ENCODE measurements around the gene DGKI.

The DGKI gene

DNA sequence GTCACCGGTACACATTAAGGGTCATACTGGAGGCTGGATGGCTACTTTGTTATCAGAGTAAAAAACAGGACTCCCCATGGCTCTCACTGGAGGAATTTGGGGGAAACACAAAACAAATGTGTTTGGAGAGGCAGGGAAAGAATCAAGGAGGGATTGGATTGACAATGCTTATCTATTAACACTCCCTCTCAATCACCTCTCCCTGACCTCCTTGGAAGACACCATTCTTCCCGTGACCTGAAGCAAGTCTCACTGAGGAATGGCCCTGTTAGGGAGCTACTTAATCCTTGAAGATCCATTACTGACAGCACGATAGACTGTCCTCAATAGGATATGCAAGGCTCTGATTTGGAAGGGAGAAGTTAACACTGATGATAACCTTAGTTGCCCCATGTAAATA, 261.2 kb downstream of the DGKI start:
- no peak for DNase-seq

DNA sequence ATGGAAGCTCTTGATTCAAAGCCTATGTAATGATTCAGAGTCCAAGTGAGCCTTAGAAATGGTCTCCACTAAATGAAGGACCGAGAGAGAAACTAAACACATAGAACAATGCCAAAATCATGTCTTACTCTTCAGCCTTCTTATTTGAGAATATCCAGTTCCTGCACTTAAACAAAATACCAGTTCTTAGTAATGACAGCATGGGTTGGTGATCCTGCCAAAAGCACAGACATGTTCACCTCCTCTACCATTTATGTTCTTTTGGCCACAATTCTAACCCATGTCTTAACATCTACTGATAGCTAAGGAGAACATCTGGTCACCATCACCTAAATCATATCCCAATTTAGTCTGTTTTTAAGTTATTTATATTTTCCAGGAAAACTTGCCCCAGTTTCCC, 263.6 kb downstream of the DGKI start:
- no peak for DNase-seq

DNA sequence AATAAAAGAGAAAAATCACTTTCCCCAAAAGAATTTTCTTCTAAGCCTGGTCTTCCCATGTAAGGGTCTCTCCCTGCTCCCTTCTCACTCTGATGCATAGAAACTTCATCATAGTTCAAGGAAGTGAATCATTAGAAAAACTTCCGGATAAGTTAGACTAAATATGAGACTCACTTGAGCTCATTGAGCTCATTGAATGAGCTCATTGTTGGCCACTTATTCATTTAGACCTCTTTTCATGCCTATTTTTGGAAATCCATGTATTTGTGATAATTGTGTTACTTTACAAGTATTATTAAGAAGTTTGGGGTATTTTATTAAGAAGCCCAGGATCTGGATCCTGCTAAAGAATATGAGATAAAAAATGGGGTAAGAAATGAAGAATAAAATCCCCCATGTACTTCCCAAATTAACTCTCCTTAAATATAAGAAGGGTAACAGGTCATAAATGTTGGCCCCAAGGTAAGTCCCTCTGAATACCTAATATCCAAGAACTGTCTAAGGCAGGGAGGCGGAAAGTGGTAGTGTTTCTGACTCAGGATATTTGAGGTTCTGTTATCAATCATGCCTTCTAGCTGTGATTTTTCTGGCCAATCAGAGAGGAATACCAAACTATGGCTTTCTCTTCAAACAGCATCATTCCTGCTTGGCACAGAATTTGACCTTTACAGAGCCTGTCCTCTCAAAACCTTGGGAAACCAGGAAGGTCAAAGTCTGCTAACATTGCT, 266.7 kb downstream of the DGKI start:
- no peak for DNase-seq

DNA sequence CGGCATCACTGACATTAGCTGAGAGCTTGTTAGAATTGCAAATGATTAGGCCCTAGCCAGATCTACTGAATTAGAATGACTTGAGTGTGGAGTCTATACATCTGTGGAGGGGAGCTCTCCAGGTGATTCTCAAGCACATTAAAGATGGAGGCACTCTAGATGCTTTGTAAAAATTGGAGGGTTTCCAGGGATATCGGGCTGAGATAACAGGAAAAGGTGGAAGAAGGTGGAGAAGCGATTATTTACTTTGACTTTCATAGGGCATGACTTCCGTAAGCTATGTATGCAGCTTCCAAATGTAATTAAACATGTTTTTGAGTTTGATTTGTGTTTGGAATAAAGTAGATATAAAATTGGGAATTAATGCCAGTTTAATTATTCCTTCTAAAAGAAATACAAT, 268.2 kb downstream of the DGKI start:
- no peak for DNase-seq

DNA sequence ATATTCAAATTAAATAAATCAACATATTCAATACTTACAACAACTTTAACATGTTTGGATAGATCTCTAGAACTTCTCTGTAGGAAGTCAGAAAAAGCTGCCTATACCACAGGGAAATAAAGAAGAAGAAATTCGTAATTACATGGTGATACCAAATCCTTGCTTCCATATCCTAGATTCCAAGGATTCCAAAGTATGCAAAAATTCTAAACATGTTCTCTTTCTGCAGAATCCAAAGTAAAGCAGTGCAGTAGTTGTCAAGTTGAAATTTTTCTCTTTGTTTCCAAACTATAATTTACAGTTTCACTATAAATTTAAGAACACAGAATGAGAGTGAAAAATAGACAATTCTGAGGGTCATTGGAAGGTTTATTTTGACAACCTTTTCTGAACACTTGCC, 269.6 kb downstream of the DGKI start:
- DNase-seq = no peak

DNA sequence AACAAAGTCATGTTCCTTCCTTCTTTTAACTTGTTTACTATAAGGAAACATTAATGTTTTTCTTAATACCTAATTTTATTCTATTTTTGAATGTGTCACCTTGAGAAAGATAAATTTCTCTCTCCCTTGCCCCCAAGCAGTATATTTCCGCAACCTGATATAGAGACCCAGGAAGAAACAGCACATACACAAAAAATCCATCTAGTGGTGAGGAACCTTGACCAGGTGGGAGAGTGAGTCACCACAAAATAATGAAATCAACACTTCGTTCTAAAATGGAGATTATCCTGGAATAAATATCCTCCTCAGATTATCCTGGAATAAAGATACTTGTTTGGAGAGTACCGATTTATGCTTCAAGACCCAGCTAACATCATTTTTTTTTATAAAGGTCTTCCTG, 270.3 kb downstream of the DGKI start:
- no peak for DNase-seq

DNA sequence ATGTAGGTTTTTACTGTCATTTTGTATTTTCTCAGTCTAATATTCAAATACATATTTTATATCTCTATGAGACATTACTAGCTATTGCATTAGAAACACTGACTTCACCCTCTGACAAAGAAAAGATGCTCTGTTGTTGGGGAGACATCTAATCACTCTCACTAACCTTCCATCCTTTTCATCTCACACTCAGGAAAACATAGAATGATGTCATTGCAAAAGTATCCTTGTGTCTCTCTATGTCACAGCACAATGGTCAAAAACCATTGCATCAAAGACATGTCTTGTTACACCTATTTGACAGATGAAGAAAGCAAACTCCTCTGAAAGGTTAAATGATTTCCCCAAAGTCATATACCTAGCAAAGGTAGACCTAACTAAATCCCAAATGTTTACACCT, 272.0 kb downstream of the DGKI start:
- DNase-seq = no peak

DNA sequence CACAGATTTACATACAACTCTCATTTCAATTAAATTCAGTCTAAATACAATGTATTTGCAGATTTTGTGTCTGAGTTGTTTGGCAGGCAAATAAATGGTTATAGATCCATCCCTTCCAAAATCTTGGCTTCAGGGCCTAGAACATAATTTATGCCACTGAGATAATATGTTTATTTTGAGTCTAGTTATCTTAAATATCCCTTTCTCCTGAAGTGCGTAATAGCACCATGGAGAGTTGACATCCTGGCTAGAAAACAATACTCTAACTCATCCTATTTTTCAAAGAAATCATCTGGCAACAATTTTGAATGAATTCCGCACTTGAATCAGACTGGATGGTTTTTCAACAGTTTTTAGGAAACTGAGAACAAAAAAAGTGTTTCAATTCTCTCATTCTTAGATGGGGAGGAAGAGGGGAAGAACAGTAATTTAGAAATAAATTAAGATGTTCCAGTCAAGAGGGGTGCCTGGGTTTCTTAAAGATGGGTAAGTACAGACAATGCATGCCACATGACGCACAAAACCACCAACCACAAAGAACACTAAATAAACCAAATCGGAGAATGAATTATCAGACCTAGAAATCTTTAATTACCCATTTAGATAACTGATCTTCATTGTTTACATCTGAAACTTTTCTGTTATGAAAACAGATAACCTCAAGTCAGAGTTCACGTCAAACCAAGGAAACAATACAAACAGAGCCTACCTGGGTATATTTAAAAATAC, 274.6 kb downstream of the DGKI start:
- no peak for DNase-seq

DNA sequence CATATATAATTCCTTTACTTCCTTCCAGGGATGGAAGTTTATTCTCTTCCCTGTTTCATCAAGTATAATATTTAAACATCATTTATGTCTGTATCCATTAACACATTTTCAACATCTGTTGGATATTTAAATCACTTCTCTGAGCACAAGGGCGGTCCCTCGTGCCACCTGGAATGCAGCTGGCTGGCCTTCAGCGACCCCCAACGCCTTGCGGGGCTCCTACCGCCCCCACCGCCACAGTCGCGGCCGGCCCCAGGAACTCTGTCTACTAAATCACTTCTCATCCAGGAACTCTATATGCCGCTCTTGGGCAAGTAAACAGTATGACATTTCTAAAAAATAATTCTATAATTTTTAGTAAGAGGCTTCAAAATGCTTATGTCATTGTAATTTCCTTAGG, 282.1 kb downstream of the DGKI start:
- DNase-seq = no peak

DNA sequence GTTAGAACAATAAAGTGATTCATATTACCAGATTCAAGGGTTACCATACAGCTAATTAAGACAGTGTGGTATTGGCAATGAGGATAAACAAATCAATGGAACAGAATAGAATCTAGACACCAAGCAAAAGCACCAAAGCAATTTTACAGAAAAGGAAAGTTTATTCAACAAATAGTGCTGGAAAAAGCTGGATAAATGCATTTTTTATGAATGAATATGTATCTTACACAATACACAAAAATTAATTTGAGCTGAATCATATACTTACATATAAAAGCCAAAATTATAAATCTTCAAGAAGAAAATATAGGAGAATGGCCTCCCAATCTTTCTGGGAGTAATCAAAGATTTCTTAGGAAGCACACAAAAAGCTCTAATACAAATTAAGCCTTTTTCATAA, 282.8 kb downstream of the DGKI start:
- DNase-seq = no peak

DNA sequence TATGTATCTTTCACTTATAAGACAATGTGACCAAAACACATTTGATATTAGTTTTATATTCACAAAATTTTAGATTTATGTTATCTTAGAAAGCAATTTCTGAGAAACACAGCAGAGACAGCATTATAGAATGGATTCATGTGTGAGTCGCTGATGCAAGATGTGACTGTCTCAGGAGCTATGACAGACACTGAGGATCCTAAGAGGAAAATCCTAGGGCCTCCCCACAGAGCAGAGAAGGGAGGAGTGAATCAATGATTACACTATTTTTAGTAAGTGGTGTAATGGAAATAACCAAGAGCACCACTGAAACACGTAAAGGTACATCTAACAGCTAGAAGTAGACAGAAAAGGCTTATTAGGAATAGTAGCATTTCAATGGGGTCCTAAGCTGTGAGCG, 299.3 kb downstream of the DGKI start:
- DNase-seq = no peak

DNA sequence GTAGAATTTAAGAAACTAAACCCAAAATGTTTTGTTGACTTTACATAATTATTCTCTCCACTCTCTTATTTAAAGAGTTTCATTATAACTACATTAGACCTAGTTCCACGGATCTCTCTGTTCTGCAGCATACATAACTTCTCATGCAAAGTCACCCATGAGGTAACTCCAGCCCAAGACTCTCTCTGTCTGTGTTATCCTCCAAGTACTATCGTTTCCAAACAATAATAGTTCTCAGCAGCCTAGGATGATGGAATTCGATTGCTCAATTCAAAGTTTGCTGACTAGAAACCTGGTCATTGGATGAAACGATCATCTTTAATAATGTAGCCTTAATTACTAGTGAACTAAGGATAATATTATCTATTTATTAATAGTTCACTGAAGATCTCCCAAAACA, 300.1 kb downstream of the DGKI start:
- no peak for DNase-seq

DNA sequence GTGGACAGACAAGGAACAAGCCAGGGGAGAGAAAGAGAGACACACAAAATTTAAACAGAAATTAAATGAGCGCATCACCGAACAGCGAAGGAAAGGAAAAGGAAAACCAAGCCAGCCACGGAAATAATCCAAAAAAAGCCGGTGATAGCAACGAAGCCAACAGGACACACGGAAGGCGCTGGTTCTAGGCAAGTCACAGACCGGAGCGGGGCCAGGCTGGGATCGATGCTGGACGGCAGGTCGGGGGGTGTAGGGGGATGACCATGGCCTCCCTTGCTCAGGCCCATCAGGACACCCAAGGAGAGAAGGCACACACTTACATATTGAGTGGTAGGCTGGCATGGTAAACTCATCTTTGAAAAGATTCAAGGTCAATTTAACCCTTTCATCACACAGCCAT, 300.8 kb downstream of the DGKI start:
- DNase-seq = no peak

DNA sequence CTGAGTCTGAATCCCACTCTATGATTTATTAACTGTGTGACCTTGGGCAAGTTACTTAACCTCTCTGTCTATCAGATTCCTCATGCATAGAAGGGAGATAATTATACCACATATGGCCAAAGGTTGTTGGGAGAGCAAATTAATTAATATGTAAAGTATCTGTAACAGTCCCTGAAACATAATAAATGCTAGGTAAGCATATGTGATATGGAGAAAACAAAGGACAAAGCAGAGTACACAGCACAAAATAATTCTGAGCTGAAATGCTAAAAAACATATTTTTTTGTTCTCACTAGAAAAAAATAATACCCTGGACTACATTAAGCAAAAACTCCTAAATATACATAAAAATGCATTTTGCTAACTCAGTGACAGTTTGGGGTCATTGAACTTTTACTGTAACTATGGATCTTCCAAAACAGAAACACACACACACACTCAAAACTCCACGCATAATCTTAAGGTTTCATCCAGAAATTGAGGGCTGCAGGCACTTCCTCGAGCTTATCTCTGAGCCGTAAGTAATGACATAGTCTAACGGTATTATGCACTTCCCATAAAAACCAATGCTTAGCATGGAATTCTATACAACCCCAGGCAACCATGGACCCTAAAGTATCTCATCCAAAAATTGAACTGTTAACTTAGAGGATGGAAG, 301.6 kb downstream of the DGKI start:
- DNase-seq = peak; percentile 12

DNA sequence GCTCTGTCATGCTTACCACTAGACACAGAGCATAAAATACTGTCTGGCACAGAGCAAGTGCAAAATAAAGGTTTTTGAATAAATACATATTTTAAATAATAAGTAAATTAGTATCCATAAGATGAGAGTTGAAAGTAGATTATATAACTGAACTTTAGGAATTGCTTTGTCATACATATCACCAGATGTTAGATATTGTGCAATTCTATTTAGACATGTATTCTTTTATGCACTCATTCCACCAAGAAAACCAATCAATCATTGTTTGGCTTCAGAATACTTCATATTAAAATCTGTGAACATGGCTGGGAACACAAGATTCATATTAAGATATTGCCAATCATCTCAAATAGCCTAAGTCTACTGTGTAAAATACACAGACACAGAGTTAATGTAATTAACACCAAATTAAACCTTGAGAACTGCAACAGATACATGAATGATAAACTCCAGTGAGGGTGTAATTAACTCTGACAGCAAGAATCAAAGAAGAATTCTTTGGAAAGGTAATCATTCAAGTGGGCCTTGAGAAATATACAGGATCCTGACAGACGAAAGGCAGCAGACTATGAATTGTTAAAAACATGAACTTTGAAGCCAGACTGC, 302.2 kb downstream of the DGKI start:
- DNase-seq = no peak

DNA sequence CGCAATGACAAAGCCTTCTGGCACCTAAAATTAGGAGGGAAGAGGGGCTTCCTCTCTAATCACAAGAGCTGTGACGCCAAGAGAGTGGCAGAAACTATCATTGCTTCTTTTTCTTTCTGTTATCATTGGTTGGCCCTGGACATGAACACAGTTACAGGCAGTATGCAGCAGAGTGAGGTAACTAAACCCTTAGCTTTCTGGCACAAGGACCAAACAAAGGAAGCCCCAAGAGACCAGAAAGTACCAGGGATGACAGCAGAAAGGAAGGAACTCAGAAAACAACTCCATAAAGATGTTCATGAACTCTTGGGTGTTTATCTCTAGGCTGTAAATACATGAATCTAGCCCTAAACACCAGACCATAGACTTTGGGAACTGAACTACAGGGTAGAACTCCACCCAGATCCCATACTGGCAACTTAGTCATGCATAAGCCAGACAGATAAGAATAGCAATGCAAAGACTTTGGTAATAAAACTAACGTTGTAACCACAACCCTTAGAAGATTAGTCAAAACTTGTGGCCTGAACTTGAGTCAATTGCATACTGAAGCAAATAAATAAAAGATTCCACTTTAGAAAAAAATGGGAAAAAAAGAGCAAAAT, 307.6 kb downstream of the DGKI start:
- peak; percentile 62 for DNase-seq

DNA sequence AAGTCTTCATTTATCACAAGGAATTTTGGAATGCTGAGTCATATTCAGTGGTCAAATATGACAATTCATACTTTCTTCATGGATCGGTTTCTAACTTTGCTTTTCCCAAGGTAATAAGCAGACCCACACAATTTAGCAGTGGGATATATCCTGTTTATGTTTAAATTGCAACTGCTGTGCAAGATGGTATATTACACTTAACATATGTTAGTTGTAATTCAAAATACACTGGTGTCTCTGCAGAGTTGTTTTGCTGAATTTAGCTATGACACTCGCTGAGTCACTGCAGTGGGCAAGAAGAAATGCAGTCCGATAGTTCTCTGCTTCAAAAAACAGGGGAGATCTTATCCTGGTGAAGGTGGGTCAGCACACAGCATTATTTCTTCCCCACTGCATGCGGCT, 308.4 kb downstream of the DGKI start:
- no peak for DNase-seq

DNA sequence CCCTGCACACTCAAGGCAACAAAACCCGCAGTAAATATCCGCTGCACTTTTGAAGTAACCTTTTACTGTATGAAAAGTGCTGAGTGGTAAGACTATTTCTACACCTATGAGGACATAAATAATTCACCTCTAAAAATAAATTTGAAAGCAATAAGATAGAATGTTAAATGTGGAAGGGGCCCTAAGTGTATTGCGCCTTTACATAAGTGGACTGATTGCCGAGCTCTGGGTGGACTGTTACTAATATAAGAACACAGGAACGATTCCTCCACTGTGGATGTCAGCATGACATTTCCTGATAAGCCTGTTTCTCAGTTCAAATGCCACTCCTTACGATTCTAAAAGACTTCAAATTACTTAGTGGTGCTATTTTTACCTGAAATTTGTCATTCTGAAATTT, 311.2 kb downstream of the DGKI start:
- no peak for DNase-seq

DNA sequence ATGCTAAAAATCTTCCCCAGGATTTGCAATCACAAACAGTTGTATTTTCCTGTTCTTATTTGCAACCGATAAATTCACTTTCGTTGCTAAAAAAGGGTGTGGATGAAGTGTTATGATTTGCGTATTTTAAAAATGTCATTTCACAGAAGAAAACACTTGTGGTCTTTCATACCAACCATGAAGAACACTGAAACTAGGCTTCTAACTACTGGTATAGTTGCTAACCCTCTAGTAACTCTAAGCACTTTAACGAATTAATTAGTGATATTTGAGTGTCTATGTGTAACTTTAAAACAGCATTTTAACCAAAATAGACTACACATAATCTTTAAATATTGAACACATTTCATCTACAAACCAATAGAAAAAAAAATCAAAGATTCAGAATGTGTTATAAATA, 315.1 kb downstream of the DGKI start:
- no peak for DNase-seq

DNA sequence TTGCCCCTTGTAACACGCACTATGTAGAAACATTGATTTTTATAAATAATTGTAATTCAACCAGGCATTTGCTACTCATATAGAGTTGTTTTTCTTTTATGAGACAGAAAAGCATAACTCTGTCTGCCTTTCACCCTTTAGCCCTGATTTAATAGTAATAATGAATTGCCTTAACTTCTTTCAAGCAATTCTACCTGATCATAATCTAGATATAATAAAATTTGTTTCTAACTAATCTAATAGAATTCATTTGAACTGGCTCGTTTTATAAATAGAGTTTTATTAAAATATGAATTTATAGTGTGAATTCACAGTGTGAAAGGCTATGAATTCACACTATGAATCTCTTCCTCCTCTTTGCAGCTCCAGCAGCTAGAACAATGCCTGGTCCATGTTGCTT, 319.1 kb downstream of the DGKI start:
- DNase-seq = no peak

DNA sequence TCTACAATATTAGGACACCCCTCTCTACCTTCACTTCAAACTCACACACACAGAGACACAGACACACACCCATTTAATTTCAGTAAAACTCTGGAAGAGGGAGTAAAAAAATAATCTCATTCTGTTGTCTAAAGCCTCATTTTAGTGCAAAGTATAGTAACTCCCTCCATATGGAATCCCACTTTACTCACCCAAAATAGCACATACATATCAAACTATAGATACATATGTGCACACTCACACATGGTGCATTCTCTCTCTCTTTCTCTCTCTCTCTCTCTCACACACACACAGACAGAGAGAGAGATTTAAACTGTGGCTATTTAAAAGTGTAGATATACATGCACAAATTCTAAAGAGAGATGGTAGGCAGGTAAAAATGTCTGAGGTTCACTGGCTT, 323.6 kb downstream of the DGKI start:
- no peak for DNase-seq

DNA sequence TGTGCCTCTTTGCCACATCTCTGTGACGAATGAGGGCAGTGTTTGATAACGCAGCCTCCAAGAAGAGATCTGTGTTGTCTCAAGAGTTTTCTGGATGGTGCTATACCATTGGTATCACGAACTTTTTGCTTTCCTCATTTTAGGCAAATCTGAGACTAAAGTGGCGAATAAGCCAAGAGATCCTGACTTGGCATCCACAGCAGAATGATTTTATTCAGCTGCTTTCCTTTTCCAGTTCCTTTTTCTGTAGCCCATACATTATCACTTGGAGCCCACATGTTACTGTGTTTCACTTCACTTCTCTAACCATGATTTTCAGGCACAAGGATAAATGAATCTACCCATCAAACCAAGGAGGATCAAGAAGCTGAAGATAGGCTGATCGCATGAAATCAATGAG, 325.3 kb downstream of the DGKI start:
- DNase-seq = no peak

DNA sequence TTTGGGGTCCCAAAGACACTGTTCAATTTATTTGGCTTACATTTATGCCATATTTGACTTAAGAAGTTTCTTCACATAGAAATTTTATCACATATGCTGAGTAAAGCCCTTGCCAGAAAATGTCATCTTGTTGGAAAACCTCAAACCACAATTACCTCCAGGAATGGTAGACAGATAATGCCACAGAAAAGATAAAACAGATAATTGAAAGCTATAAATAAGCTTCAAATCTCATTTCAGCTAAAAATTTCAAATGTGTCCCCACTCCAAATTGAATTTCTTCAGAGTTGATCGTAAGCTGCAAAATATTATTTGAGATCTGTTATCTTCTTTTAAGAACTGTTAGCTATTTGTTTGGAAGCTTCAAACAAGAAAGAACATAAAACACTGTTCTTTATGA, 326.8 kb downstream of the DGKI start:
- DNase-seq = no peak

All from MV-4-11 (cell line).